DND-41 (cell line): Measurements from ENCODE around the gene HEXIM1.

Experiments used
- ATAC-seq: fragments of 200-7000 bp; cut with Tn5 transposase; 3 replicates; pipeline ENCODE4 v1.9.1; 2021; ENCODE audit warnings: low read depth; ENCODE audit not compliant: insufficient read depth
- DNase-seq: peaks from one replicate; pipeline ENCODE4 v3.0.0-alpha.2; 2020
- H2AFZ ChIP-seq: 2 replicates; pipeline ENCODE4 v1.6.0; 2012; ENCODE audit warnings: low read depth, low read length
- H3K27ac ChIP-seq: 2 replicates; pipeline ENCODE4 v1.5.1; 2012; ENCODE audit warnings: low read length, inconsistent platforms
- H3K27me3 ChIP-seq: fragments of 200-600 bp; sonication (generic); 2 replicates; pipeline ENCODE4 v1.6.0; 2012; ENCODE audit warnings: low read length, mild to moderate bottlenecking, inconsistent platforms; ENCODE audit not compliant: insufficient read depth, poor library complexity
- H3K36me3 ChIP-seq: 2 replicates; pipeline ENCODE4 v1.5.1; 2012; ENCODE audit warnings: low read length, inconsistent platforms; ENCODE audit not compliant: insufficient read depth
- H3K4me1 ChIP-seq: 2 replicates; pipeline ENCODE4 v1.5.1; 2012; ENCODE audit warnings: mild to moderate bottlenecking, low read length; ENCODE audit not compliant: insufficient read depth
- H3K4me2 ChIP-seq: 2 replicates; pipeline ENCODE4 v1.6.0; 2012; ENCODE audit warnings: mild to moderate bottlenecking, moderate library complexity, low read length, inconsistent platforms; ENCODE audit not compliant: insufficient read depth
- H3K4me3 ChIP-seq, 2 experiments: fragments of 200-600 bp in 1 of 2; shearing (Covaris generic) in 1 of 2; 2 replicates each; pipeline ENCODE4 v1.5.1; 2012 to 2016; ENCODE audit warnings: inconsistent platforms in 2 of 2, low read length in 2 of 2, mild to moderate bottlenecking in 2 of 2, low read depth in 1 of 2, moderate library complexity in 1 of 2
- H3K79me2 ChIP-seq: 2 replicates; pipeline ENCODE4 v1.6.0; 2012; ENCODE audit warnings: low read length, inconsistent platforms; ENCODE audit not compliant: insufficient read depth
- H3K9ac ChIP-seq: 2 replicates; pipeline ENCODE4 v1.6.0; 2012; ENCODE audit warnings: low read depth, mild to moderate bottlenecking, inconsistent platforms, low read length, moderate library complexity
- H3K9me3 ChIP-seq: 2 replicates; pipeline ENCODE4 v1.5.1; 2012; ENCODE audit warnings: low read length, moderate library complexity, mild to moderate bottlenecking, inconsistent platforms; ENCODE audit not compliant: insufficient read depth, severe bottlenecking
- H4K20me1 ChIP-seq: 2 replicates; pipeline ENCODE4 v1.6.0; 2012; ENCODE audit warnings: low read length; ENCODE audit not compliant: insufficient read depth
- EZH2 ChIP-seq: IDR thresholded peaks from 3 replicates; pipeline ENCODE4 v1.6.1; 2012; ENCODE audit warnings: borderline replicate concordance, low read depth, mild to moderate bottlenecking, moderate library complexity, low read length, inconsistent platforms; ENCODE audit not compliant: severe bottlenecking
- TF ChIP-seq, protein P1 (sequence below): IDR thresholded peaks from 2 replicates; pipeline ENCODE4 v1.5.1; 2012; ENCODE audit warnings: borderline replicate concordance, low read length, moderate library complexity, mild to moderate bottlenecking; ENCODE audit not compliant: poor library complexity, severe bottlenecking; ENCODE audit errors: extremely low read depth

HEXIM1 gene

DNA sequence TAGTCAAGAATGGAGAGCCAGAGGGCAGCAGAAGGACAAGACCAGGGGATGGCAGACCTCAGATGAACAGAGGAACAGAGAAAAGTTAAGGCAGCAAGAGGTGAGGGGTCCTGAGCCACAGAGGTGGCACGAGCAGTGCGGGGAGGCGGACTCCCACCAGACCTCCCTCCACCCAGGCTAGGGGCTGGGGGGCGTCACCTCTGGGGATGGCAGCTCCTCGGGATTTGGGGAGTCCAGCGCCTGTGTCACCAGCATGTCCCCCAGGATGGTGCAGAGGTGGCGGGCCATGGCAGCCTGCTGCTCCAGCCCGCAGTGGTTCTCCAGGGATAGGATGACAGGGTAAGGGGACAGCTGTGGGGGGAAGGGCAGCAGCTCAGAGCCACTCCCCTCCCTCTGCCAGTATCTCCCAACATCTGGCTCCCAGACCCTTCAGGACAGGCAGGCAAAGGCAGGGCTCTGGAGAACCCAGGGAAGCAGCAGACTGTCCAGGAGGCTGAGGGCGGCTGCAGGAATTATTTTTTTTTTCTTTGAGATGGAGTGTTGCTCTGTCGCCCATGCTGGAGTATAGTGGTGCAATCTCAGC, 31.8 kb upstream of the HEXIM1 start:
- DNase-seq (no peak), ATAC-seq (no peak)
- Histone ChIP-seq H3K9ac (no peak overlapping the region), H3K36me3 (no peaks in the 10 kb centered on the region), H3K9me3 (no peaks in the 10 kb centered on the region), H3K79me2 (no peaks in the 10 kb centered on the region), H3K4me3 (no peak overlapping the region), H3K4me2 (no peak overlapping the region), H2AFZ (no peak overlapping the region), H3K27ac (no peak overlapping the region), H3K27me3 (no peaks in the 10 kb centered on the region), H4K20me1 (no peaks in the 10 kb centered on the region; the same call in 1 of the 2 replicates), H3K4me1 (no peaks in the 10 kb centered on the region)
- no peak for TF ChIP-seq EZH2

DNA sequence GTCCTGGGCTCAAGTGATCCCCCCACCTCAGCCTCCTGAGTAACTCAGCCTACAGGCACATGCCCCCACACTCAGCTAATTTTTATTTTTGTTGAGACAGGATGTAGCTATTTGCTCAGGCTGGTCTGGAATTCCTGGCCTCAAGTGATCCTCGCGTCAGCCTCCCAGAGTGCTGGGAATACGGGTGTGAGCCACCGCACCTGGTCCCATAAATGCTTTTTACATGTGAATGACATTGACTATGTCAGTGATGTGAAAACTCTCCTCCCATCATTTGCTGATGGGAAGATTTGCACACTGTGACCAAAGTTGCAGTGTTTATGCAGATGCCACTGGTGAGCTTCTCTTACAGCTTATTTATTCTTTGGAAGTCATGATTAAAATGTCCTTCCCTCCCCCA, 30.9 kb upstream of the HEXIM1 start:
- Histone ChIP-seq H3K9me3 (no peaks in the 10 kb centered on the region), H3K9ac (no peak overlapping the region), H3K4me3 (no peak overlapping the region), H3K79me2 (no peaks in the 10 kb centered on the region), H4K20me1 (no peaks in the 10 kb centered on the region; the same call in 1 of the 2 replicates), H3K27me3 (no peaks in the 10 kb centered on the region), H3K36me3 (no peaks in the 10 kb centered on the region), H3K4me2 (no peak overlapping the region), H2AFZ (no peak overlapping the region), H3K27ac (no peak overlapping the region), H3K4me1 (no peaks in the 10 kb centered on the region)
- no peak for TF ChIP-seq EZH2
- TF ChIP-seq, protein P1, sequence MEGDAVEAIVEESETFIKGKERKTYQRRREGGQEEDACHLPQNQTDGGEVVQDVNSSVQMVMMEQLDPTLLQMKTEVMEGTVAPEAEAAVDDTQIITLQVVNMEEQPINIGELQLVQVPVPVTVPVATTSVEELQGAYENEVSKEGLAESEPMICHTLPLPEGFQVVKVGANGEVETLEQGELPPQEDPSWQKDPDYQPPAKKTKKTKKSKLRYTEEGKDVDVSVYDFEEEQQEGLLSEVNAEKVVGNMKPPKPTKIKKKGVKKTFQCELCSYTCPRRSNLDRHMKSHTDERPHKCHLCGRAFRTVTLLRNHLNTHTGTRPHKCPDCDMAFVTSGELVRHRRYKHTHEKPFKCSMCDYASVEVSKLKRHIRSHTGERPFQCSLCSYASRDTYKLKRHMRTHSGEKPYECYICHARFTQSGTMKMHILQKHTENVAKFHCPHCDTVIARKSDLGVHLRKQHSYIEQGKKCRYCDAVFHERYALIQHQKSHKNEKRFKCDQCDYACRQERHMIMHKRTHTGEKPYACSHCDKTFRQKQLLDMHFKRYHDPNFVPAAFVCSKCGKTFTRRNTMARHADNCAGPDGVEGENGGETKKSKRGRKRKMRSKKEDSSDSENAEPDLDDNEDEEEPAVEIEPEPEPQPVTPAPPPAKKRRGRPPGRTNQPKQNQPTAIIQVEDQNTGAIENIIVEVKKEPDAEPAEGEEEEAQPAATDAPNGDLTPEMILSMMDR: no peak
- ATAC-seq (no peak), DNase-seq (no peak)

DNA sequence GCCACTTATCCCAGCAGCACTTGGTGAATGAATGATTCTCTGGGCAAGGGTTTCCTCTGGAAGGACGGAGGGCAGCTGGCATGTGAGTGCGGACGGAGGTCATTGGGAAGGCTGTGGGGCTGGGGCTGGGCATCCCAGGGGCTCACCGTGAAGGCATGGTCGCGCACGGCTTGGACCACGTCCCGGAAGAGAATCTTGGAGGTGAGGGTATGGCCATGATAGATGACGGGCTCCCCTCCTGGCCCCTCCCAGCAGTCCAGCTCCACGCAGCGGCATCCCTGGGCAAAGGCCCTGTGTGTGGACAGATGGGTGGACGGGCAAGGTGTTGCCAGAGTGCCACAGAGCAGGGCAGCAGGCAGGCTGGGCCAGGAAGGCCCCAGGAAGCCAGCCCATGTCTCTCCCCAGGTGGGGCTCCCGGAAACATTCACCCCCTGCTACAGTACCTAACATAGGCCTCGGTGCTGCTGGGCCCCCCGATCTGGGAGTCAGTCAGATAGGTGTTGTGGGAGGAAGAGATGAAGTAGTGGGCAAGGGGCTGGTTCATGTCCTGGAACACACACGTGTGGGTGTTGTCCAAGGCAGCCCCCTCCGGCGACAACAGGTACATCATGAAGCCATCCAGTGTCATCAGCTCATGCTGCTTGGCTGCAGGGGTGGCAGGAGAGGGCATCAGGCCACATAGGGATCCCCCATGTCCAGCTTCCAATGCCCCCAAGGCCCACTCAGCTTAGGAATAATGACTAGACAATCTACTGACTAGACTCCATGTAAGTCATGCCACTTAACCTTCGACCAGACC, 30.2 kb upstream of the HEXIM1 start:
- Histone ChIP-seq H2AFZ (no peak overlapping the region), H3K27me3 (no peaks in the 10 kb centered on the region), H3K9ac (no peak overlapping the region), H3K4me2 (no peak overlapping the region), H4K20me1 (no peaks in the 10 kb centered on the region; the same call in 1 of the 2 replicates), H3K9me3 (no peaks in the 10 kb centered on the region), H3K79me2 (no peaks in the 10 kb centered on the region), H3K27ac (no peak overlapping the region), H3K4me1 (no peaks in the 10 kb centered on the region), H3K36me3 (no peaks in the 10 kb centered on the region), H3K4me3 (no peak overlapping the region)
- DNase-seq (no peak), ATAC-seq (no peak)
- TF ChIP-seq EZH2: no peak
- TF ChIP-seq, protein P1: no peak

DNA sequence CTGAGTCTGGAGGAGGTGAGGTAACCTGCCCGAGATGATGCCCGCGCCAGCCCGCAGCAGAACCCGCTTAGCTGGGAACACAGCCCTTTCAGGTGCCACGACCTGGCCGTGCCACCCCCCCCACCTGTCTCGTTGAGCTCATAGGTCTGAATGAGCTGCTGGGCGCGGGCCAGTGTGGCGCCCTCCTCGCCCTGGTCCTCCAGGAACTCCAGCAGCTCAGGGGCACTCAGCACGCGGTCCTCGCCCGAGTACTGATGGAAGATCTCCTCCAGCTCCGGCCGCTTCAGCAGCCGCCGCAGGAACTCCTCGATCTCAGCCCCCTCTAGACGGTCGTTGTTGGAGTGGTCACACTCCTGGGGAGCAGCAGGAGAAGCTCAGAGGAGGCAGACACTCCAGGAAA, 29.6 kb upstream of the HEXIM1 start:
- no peak for ATAC-seq
- H3K27ac ChIP-seq: no peak overlapping the region
- no peak overlapping the region for H3K9ac ChIP-seq
- H4K20me1 ChIP-seq: no peaks in the 10 kb centered on the region; the same call in 1 of the 2 replicates
- H3K4me2 ChIP-seq: no peak overlapping the region
- TF ChIP-seq EZH2: no peak
- TF ChIP-seq, protein P1: no peak
- H3K9me3 ChIP-seq: no peaks in the 10 kb centered on the region
- no peaks in the 10 kb centered on the region for H3K27me3 ChIP-seq
- H3K4me3 ChIP-seq: no peak overlapping the region
- H3K4me1 ChIP-seq: no peaks in the 10 kb centered on the region
- no peak overlapping the region for H2AFZ ChIP-seq
- H3K79me2 ChIP-seq: no peaks in the 10 kb centered on the region
- H3K36me3 ChIP-seq: no peaks in the 10 kb centered on the region
- no peak for DNase-seq
